Activated CD8-positive, alpha-beta T cell treated with anti-CD3 and anti-CD28 coated beads for 36 hours (primary cell): ENCODE results near the gene LMAN1L. TPM values are rescaled to one million over a fixed set of nuclear protein-coding genes. Genes with fewer than 3 reads are reported as not detected.

Experiments
- ATAC-seq: fragments of 200-7000 bp; cut with Tn5 transposase; one replicate; pipeline ENCODE4 v1.10.0; 2021; ENCODE audit warnings: mild to moderate bottlenecking, moderate library complexity
- CTCF ChIA-PET: fragments of 350-600 bp; sonication (Branson Sonifier 250); formaldehyde crosslinking; loops from one replicate; lab custom pipeline; 2021; ENCODE audit warnings: antibody characterized with exemption; lab: Charles Lee
- POLR2A ChIA-PET: fragments of 350-600 bp; sonication (Branson Sonifier 250); formaldehyde crosslinking; loops from one replicate; lab custom pipeline; 2021; ENCODE audit warnings: antibody characterized with exemption; lab: Charles Lee
- DNase-seq: peaks from one replicate; pipeline ENCODE4 v3.0.0-alpha.2; 2020
- H3K27ac Mint-ChIP-seq: one replicate; pipeline ENCODE4 v1.8.0; 2021; ENCODE audit warnings: mild to moderate bottlenecking, mixed read lengths
- H3K27me3 Mint-ChIP-seq: one replicate; pipeline ENCODE4 v1.8.0; 2021; ENCODE audit warnings: mixed read lengths
- H3K36me3 Mint-ChIP-seq: one replicate; pipeline ENCODE4 v1.8.0; 2021; ENCODE audit warnings: low read depth, mixed read lengths
- H3K4me1 Mint-ChIP-seq: one replicate; pipeline ENCODE4 v1.8.0; 2021; ENCODE audit warnings: low read depth, mixed read lengths
- H3K4me3 Mint-ChIP-seq: one replicate; pipeline ENCODE4 v1.8.0; 2021; ENCODE audit warnings: mild to moderate bottlenecking, moderate library complexity, mixed read lengths
- H3K9me3 Mint-ChIP-seq: one replicate; pipeline ENCODE4 v1.8.0; 2021; ENCODE audit warnings: mixed read lengths
- CTCF ChIP-seq: fragments of 200-600 bp; IDR thresholded peaks from one replicate; pipeline ENCODE4 v1.8.0; 2022; ENCODE audit warnings: antibody characterized with exemption, mild to moderate bottlenecking
- intact Hi-C: fragments of 100-400 bp; cut with micrococcal nuclease; formaldehyde crosslinking; loops from one replicate; pipeline ENCODE4 v1.10.0; 2022
- total RNA-seq, 2 experiments: library from RNA; stranded (reverse); gene quantifications; one replicate each; pipeline ENCODE4 v1.2.3, GENCODE V29; 2021

The LMAN1L gene
- total RNA-seq, 2 experiments from 2014 or later = 0.11 TPM; not detected in 1

DNA sequence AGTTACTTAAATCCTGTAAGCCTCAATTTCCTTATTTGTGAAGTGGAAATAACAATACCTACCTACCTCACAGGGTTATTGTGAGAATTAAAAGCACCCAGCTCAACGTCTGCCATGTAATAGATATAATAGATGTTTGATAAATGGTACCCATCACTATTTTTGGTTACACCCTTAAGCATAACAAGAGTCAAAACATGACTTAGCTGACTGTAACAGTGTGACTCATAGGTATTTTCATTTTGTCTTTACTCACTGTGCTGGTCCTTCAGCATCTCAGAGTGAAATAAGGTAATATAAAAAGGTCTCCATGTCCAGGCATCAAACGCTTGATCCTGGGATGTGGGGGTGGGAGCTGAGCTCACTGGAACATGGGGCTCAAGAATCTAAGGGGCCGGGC lies 16.9 kb downstream of the LMAN1L start:
- Mint-ChIP-seq H3K9me3 (no peaks in the 10 kb centered on the region), H3K4me3 (no peak overlapping the region), H3K36me3 (no peaks in the 10 kb centered on the region), H3K27ac (no peak overlapping the region), H3K4me1 (peaks cover 4% of the 10 kb centered on the region), H3K27me3 (peaks cover 23% of the 10 kb centered on the region)
- ChIA-PET CTCF (interaction anchor here (1.0 to 2.6 kb wide), 4 partner anchors 8 to 194 kb away, joined by 3 to 16 read pairs (median 4); no protein-coding TSS in a partner anchor), POLR2A (interaction anchor here (0.7 to 1.4 kb wide), 3 partner anchors 20 to 74 kb away, joined by 3 to 6 read pairs (median 4); no protein-coding TSS in a partner anchor)
- DNase-seq = no peak
- TF ChIP-seq CTCF = no peak
- peak; percentile 66 for ATAC-seq
- intact Hi-C loops = no loop called here

- ChIA-PET POLR2A (interaction anchor here (0.8 to 2.3 kb wide), 2 partner anchors 12 to 43 kb away, joined by 3 to 12 read pairs; partner anchors contain the start of gene ULK3), CTCF (interaction anchor here (1.4 to 2.6 kb wide), 2 partner anchors 58 to 72 kb away, joined by 4 to 16 read pairs; no protein-coding TSS in a partner anchor)
- H3K27ac Mint-ChIP-seq = no peak overlapping the region
- H3K4me3 Mint-ChIP-seq = no peak overlapping the region
- peaks cover 23% of the 10 kb centered on the region for H3K27me3 Mint-ChIP-seq
- no peaks in the 10 kb centered on the region for H3K9me3 Mint-ChIP-seq
- ATAC-seq = no peak
- TF ChIP-seq CTCF = no peak
- no peaks in the 10 kb centered on the region for H3K36me3 Mint-ChIP-seq
- intact Hi-C loops = no loop called here
- no peak for DNase-seq
- H3K4me1 Mint-ChIP-seq = peaks cover 4% of the 10 kb centered on the region
These were observed 17.4 kb downstream of the LMAN1L start for GRCh38 chr15:74829991-74830390.

DNA sequence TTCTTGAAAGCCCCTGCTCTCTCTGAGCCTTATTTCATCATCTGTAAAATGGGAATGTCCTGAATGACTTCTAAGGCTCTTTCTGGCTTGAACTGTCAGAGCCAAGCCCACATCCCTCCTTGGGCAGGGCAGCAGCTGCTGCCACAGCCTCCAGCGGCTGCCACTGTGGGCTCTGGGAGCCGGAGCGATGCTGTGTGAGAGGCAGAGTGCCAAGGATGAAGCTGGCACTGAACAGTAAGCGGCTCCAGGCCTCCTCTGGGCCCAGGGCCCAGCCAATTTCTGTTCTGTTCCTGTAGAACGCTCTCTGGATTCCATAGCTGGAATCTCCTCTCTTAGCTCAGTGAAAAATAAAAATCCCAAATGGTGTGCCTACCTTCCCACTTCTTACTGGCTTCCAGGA lies 18.2 kb downstream of the LMAN1L start:
- ChIA-PET POLR2A (interaction anchor here (2.3 kb wide), 1 partner anchor 11 kb away, joined by 12 read pairs; the partner anchor contains the start of gene ULK3), CTCF (interaction anchor here (0.8 to 2.6 kb wide), 4 partner anchors 37 to 71 kb away, joined by 3 to 16 read pairs (median 4); no protein-coding TSS in a partner anchor)
- Mint-ChIP-seq H3K27me3 (peaks cover 19% of the 10 kb centered on the region), H3K27ac (no peak overlapping the region), H3K9me3 (no peaks in the 10 kb centered on the region), H3K4me3 (no peak overlapping the region), H3K36me3 (no peaks in the 10 kb centered on the region), H3K4me1 (peaks cover 4% of the 10 kb centered on the region)
- ATAC-seq (no peak), DNase-seq (no peak)
- TF ChIP-seq CTCF = no peak
- intact Hi-C loops = no loop called here

DNA sequence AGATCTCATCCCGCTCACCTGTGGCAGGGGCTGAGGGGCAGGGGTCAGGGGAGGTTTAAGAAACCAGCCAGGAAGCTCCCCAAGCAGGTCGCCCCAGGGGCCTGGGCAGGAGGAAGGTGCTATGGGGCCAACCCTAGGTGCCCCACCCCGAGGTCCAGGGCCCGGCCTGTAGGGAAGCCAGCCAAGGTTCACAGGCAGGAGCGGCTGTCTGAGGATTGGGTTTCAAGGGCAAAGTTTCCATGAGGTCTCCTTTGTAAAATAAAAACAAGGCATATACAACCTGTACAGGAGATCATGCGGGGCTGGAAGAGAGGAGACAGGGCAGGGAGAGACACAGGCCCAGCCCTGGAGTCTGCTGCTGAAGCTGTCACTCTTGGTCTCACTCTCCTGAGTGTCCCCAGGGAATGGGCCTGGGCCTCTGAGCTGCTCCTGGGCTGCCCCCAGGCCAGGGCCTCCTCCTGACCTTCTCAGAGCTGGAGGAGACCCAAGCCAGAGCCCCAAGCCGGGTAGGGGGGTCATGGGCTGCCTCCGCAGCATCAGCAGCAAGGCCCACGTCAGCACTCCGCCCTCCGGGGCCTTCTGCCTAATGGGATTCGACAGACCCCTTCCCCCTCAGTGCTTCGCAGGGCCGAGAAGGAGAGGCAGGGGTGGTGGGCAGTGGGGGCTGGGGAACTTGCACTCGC lies 19.3 kb downstream of the LMAN1L start:
- Mint-ChIP-seq H3K4me1 (peaks cover 4% of the 10 kb centered on the region), H3K36me3 (no peaks in the 10 kb centered on the region), H3K27me3 (peaks cover 14% of the 10 kb centered on the region), H3K27ac (no peak overlapping the region), H3K4me3 (no peak overlapping the region), H3K9me3 (no peaks in the 10 kb centered on the region)
- no peak for TF ChIP-seq CTCF
- DNase-seq = no peak
- ATAC-seq = no peak
- intact Hi-C loops = no loop called here
- POLR2A ChIA-PET = interaction anchor here (0.5 to 2.3 kb wide), 3 partner anchors 10 to 74 kb away, joined by 3 to 12 read pairs (median 3); partner anchors contain the start of gene ULK3
- CTCF ChIA-PET = interaction anchor here (1.4 kb wide), 1 partner anchor 54 kb away, joined by 3 read pairs; no protein-coding TSS in a partner anchor

DNA sequence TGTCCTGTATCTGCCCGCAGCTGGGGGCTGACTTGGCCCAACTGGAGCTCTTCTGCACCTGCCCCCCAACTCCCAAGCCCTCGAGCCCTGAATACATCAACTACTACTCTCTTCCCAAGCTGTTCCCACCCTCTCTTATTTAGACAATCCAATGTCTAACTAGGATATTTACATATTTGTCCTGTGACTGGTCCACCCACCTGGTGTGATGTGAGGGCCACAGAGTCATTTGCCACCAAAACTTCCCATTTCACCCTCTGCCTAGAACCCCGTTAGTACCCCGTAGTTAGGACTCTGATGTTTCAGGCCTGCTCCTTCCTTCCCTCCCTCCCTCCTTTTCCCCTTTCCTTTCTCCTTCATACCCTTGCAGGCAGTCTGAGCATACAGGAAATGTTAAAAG lies 20.2 kb downstream of the LMAN1L start:
- CTCF ChIA-PET = interaction anchor here (1.1 to 1.7 kb wide), 2 partner anchors 62 to 69 kb away, joined by 3 to 9 read pairs; no protein-coding TSS in a partner anchor
- intact Hi-C loops = no loop called here

More for the DNA sequence above, 20.2 kb downstream of the LMAN1L start:
- no peak overlapping the region for H3K4me3 Mint-ChIP-seq
- DNase-seq (no peak), ATAC-seq (no peak)
- no peak overlapping the region for H3K27ac Mint-ChIP-seq
- TF ChIP-seq CTCF = no peak
- POLR2A ChIA-PET = no interaction called here
- peaks cover 7% of the 10 kb centered on the region for H3K27me3 Mint-ChIP-seq
- H3K36me3 Mint-ChIP-seq = no peaks in the 10 kb centered on the region
- peaks cover 4% of the 10 kb centered on the region for H3K4me1 Mint-ChIP-seq
- H3K9me3 Mint-ChIP-seq = no peaks in the 10 kb centered on the region
